Activated T-helper 17 cell treated with anti-CD3 and anti-CD28 coated beads, Interleukin-2, amount 50 U/mL, for 72 hours (primary cell): ENCODE results near the gene BLCAP. TPM values are rescaled to one million over a fixed set of nuclear protein-coding genes. Genes with fewer than 3 reads are reported as not detected.
"Not testable (repeated sequence)": the region's sequence is repeated elsewhere in the genome, so short reads cannot be mapped to it uniquely, and the experiment has no call there.

Source experiments
- ATAC-seq: fragments of 150-1000 bp; cut with Tn5 transposase; replicated peaks from 2 replicates; pipeline ENCODE4 v1.10.0; 2021; ENCODE audit warnings: mild to moderate bottlenecking, moderate library complexity
- H3K27ac Mint-ChIP-seq: one replicate; pipeline ENCODE4 v1.8.0; 2022; ENCODE audit warnings: mixed read lengths
- H3K27me3 Mint-ChIP-seq: one replicate; pipeline ENCODE4 v1.8.0; 2022; ENCODE audit warnings: mixed read lengths
- H3K36me3 Mint-ChIP-seq: one replicate; pipeline ENCODE4 v1.8.0; 2022; ENCODE audit warnings: low read depth, mild to moderate bottlenecking, mixed read lengths
- H3K4me1 Mint-ChIP-seq: one replicate; pipeline ENCODE4 v1.8.0; 2022; ENCODE audit warnings: mixed read lengths
- H3K4me3 Mint-ChIP-seq: one replicate; pipeline ENCODE4 v1.8.0; 2022; ENCODE audit warnings: mild to moderate bottlenecking, mixed read lengths
- H3K9me3 Mint-ChIP-seq: one replicate; pipeline ENCODE4 v1.8.0; 2022; ENCODE audit warnings: mixed read lengths
- total RNA-seq, 2 donors: library from RNA; stranded (reverse); gene quantifications; one replicate each; pipeline ENCODE4 v1.2.3, GENCODE V29; 2022

Gene BLCAP
- total RNA-seq, 2 donors from 2014 or later: 21.6 to 30.0 TPM

DNA sequence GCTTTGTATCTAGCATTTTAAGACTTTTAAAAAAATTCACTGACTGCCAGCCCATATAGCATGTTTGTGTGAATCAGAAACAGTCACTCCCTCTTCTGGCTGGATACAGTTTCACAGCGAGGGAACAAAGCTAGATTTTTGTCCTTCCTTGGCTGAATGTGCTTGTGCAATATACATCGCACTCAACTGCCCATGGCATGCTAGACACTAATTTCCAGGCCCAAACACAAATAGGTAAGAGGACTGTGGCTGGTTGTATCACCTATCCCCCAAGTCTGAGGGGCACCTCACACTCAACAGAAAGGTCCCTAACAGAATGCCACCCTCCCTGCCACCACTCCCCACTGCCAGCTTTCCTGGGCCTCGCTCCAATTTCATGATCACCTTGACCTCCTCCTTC is 16.2 kb upstream of the BLCAP start:
- H3K27me3 Mint-ChIP-seq: peaks cover 4% of the 10 kb centered on the region
- H3K27ac Mint-ChIP-seq: no peak overlapping the region
- no peaks in the 10 kb centered on the region for H3K4me1 Mint-ChIP-seq
- H3K4me3 Mint-ChIP-seq: no peak overlapping the region
- no peak for ATAC-seq
- H3K36me3 Mint-ChIP-seq: no peaks in the 10 kb centered on the region
- no peaks in the 10 kb centered on the region for H3K9me3 Mint-ChIP-seq

DNA sequence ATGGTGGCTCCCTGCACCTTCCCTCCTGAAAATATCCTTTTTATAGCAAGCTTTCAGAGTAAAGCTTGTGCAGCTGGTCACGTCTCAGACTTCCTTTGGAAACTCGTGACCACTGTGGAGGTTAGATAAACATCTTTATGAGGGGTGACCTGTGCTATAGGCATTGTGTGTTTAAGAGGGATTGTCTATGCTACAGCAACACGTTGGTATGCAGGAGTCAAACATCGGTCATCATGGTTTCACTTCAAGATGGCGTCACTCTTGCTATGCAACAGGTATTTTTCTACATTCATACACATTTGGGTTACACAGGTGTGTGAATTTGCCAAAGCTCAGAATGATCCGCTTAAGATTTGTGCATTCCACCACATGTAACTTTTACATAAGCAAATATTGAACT is 14.6 kb upstream of the BLCAP start:
- Mint-ChIP-seq H3K27me3 (peaks cover 9% of the 10 kb centered on the region), H3K27ac (no peak overlapping the region), H3K9me3 (no peaks in the 10 kb centered on the region), H3K4me3 (no peak overlapping the region), H3K36me3 (no peaks in the 10 kb centered on the region), H3K4me1 (no peaks in the 10 kb centered on the region)
- ATAC-seq: no peak

DNA sequence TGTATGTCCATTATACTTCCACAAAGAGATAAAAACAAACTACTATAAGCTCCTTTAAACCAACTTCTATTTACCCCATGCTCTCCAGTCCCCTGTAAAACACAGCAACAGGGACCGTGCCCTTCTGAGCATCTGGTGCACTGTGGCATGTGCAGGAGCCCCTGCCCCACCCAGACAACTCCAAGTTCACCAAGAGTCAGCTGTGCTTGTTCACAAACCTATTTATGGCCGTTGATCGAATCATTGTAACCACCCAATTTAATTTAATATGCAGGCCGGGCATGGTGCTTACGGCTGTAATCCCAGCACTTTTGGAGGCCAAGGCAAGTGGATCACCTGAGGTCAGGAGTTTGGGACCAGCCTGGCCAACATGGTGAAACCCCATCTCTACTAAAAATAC is 13.7 kb upstream of the BLCAP start:
- Mint-ChIP-seq H3K4me3 (no peak overlapping the region), H3K4me1 (no peaks in the 10 kb centered on the region), H3K27ac (no peak overlapping the region), H3K36me3 (no peaks in the 10 kb centered on the region), H3K27me3 (peaks cover 12% of the 10 kb centered on the region), H3K9me3 (no peaks in the 10 kb centered on the region)
- ATAC-seq: no peak

DNA sequence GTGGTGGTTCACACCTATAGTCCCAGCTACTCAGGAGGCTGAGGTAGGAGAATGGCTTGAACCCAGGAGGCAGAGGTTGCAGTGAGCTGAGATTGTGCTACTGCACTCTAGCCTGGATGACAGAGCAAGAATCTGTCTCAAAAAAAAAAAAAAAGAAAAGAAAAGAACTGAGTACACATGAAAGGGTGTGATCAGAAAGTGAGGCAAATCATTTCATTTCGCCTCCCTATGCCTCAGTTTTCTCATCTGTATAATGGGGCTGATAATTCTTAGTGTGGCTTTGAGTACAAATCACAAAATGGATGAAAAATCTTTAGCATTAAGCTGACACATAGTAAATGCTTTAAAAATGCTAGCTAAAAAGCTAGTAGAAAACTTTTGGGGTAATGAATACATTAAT is 13.2 kb upstream of the BLCAP start:
- peaks cover 12% of the 10 kb centered on the region for H3K27me3 Mint-ChIP-seq
- H3K4me1 Mint-ChIP-seq, ATAC-seq, H3K27ac Mint-ChIP-seq, H3K9me3 Mint-ChIP-seq, H3K36me3 Mint-ChIP-seq, H3K4me3 Mint-ChIP-seq: not testable (repeated sequence)

- Mint-ChIP-seq H3K36me3 (no peaks in the 10 kb centered on the region), H3K4me3 (no peak overlapping the region), H3K27ac (no peak overlapping the region), H3K9me3 (no peaks in the 10 kb centered on the region), H3K4me1 (no peaks in the 10 kb centered on the region), H3K27me3 (peaks cover 9% of the 10 kb centered on the region)
- no peak for ATAC-seq
These were observed 12.3 kb upstream of the BLCAP start for GRCh38 chr20:37540001-37540400.

- no peak overlapping the region for H3K4me3 Mint-ChIP-seq
- peaks cover 4% of the 10 kb centered on the region for H3K4me1 Mint-ChIP-seq
These were observed 11.7 kb upstream of the BLCAP start for GRCh38 chr20:37539424-37539823.

GRCh38 chr20:37538003-37538402 is 10.3 kb upstream of the BLCAP start:
- Mint-ChIP-seq H3K4me1 (peaks cover 6% of the 10 kb centered on the region), H3K27ac (no peak overlapping the region), H3K4me3 (no peak overlapping the region), H3K27me3 (peaks cover 9% of the 10 kb centered on the region), H3K9me3 (no peaks in the 10 kb centered on the region), H3K36me3 (no peaks in the 10 kb centered on the region)
- no peak for ATAC-seq

More at GRCh38 chr20:37539424-37539823, 11.7 kb upstream of the BLCAP start:
- no peaks in the 10 kb centered on the region for H3K9me3 Mint-ChIP-seq
- H3K27me3 Mint-ChIP-seq: peaks cover 9% of the 10 kb centered on the region
- no peak overlapping the region for H3K27ac Mint-ChIP-seq
- H3K36me3 Mint-ChIP-seq: no peaks in the 10 kb centered on the region
- ATAC-seq: no peak

- peaks cover 9% of the 10 kb centered on the region for H3K27me3 Mint-ChIP-seq
- no peak overlapping the region for H3K4me3 Mint-ChIP-seq
- peaks cover 6% of the 10 kb centered on the region for H3K4me1 Mint-ChIP-seq
- H3K9me3 Mint-ChIP-seq: no peaks in the 10 kb centered on the region
- no peak for ATAC-seq
- no peaks in the 10 kb centered on the region for H3K36me3 Mint-ChIP-seq
- H3K27ac Mint-ChIP-seq: no peak overlapping the region
These were observed 9.8 kb upstream of the BLCAP start for GRCh38 chr20:37537505-37537904.

- peaks cover 6% of the 10 kb centered on the region for H3K4me1 Mint-ChIP-seq
These were observed 7.9 kb upstream of the BLCAP start for GRCh38 chr20:37535443-37536132.

DNA sequence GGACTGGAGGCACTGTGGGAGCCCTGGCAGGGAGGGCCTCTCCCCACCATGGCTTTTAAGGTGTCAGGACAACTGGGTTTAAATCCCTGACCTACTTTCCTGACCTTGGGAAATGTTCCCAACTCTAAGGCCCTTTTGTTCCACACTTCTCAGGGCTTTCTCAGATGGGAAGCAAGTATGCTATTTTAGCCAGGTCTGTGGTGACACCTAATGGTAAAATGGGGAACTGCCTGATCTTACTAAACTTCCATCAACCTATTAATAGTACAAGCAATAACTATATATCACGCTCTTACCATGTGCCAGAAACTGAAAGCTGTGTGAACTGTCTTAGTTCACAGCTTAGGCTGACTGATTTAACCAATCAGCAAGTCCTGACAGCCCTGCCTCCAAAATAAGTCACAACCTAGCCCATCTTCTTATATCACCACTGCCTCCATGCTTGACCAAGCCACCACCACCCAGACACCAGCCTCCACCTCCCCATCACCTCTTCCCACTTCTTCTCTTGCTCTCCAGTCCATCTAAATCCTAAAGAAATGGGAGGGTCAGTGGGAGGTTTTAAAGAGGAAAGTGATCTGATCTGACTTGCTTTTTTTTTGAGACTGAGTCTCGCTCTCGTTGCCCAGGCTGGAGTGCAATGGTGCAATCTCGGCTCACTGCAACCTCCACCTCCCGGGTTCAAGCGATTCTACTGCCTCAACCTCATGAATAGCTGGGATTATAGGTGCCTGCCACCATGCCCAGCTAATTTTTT is 6.9 kb upstream of the BLCAP start:
- no peak overlapping the region for H3K27ac Mint-ChIP-seq
- no peaks in the 10 kb centered on the region for H3K9me3 Mint-ChIP-seq
- ATAC-seq: peak; percentile 93
- peaks cover 6% of the 10 kb centered on the region for H3K4me1 Mint-ChIP-seq
- H3K36me3 Mint-ChIP-seq: no peaks in the 10 kb centered on the region
- no peak overlapping the region for H3K4me3 Mint-ChIP-seq
- peaks cover 9% of the 10 kb centered on the region for H3K27me3 Mint-ChIP-seq

More at GRCh38 chr20:37535443-37536132, 7.9 kb upstream of the BLCAP start:
- Mint-ChIP-seq H3K4me3 (no peak overlapping the region), H3K27me3 (peaks cover 9% of the 10 kb centered on the region), H3K36me3 (no peaks in the 10 kb centered on the region), H3K27ac (no peak overlapping the region), H3K9me3 (no peaks in the 10 kb centered on the region)
- no peak for ATAC-seq

DNA sequence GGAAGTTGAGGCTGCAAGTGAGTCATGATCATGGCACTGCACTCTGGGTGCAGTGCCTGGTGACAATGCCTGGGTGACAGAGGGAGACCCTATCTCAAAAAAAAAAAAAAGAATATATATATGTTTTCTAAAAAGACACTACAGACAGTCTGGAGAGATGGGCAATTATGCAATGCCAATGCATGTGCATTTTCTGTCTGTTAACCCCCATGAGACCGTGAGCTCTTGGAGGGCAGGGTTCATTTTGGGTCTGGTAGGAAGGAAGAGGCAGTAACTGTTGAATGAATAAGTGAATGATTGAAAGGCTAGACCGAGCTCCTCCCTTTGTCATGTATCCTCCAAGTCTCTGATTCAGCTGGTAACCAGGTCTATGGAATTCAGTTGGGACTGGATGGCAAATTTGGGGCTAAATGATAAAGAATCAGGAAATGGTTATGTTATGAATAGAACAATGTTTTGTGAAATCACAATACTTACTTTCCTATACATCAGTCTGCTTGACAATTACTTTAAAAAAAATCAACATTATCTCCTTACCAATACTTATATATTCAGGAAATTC is 5.6 kb upstream of the BLCAP start:
- no peaks in the 10 kb centered on the region for H3K9me3 Mint-ChIP-seq
- ATAC-seq: no peak
- peaks cover 13% of the 10 kb centered on the region for H3K4me1 Mint-ChIP-seq
- H3K27me3 Mint-ChIP-seq: peaks cover 8% of the 10 kb centered on the region
- no peaks in the 10 kb centered on the region for H3K36me3 Mint-ChIP-seq
- no peak overlapping the region for H3K4me3 Mint-ChIP-seq
- H3K27ac Mint-ChIP-seq: no peak overlapping the region

GRCh38 chr20:37531856-37532255 is 4.2 kb upstream of the BLCAP start:
- H3K27ac Mint-ChIP-seq: no peak overlapping the region
- H3K9me3 Mint-ChIP-seq: no peaks in the 10 kb centered on the region
- H3K4me3 Mint-ChIP-seq: no peak overlapping the region
- H3K27me3 Mint-ChIP-seq: peaks cover 2% of the 10 kb centered on the region
- no peak for ATAC-seq
- peaks cover 13% of the 10 kb centered on the region for H3K4me1 Mint-ChIP-seq
- peaks cover 6% of the 10 kb centered on the region for H3K36me3 Mint-ChIP-seq

GRCh38 chr20:37530696-37531095 is 3.0 kb upstream of the BLCAP start:
- Mint-ChIP-seq H3K27me3 (no peaks in the 10 kb centered on the region), H3K9me3 (no peaks in the 10 kb centered on the region), H3K36me3 (peaks cover 6% of the 10 kb centered on the region), H3K4me1 (peaks cover 23% of the 10 kb centered on the region), H3K27ac (no peak overlapping the region), H3K4me3 (no peak overlapping the region)
- ATAC-seq: no peak

GRCh38 chr20:37529968-37530600 is 2.4 kb upstream of the BLCAP start:
- no peak for ATAC-seq
- Mint-ChIP-seq H3K36me3 (peaks cover 6% of the 10 kb centered on the region), H3K9me3 (no peaks in the 10 kb centered on the region), H3K4me3 (no peak overlapping the region), H3K4me1 (peaks cover 29% of the 10 kb centered on the region), H3K27ac (no peak overlapping the region), H3K27me3 (no peaks in the 10 kb centered on the region)
